Kidney epithelial cell (primary cell): ENCODE data around the gene AKAIN1. TPM values are rescaled to one million over a fixed set of nuclear protein-coding genes. Genes with fewer than 3 reads are reported as not detected.

Experiments
- DNase-seq: peaks from one replicate; pipeline ENCODE4 v3.0.0-alpha.2; 2010; ENCODE audit warnings: low read depth
- H3K27me3 ChIP-seq: 2 replicates; pipeline ENCODE4 v1.6.0; 2011; ENCODE audit warnings: low read length; ENCODE audit not compliant: control insufficient read depth, insufficient read depth
- H3K36me3 ChIP-seq: 2 replicates; pipeline ENCODE4 v1.5.1; 2011; ENCODE audit warnings: low read length; ENCODE audit not compliant: control insufficient read depth, insufficient read depth
- H3K4me3 ChIP-seq: 2 replicates; pipeline ENCODE4 v1.5.1; 2011; ENCODE audit warnings: low read depth, mild to moderate bottlenecking, control low read depth, low read length
- CTCF ChIP-seq: IDR thresholded peaks from 2 replicates; pipeline ENCODE4 v1.5.1; 2011; ENCODE audit warnings: mild to moderate bottlenecking, moderate library complexity, low read length, control low read depth, inconsistent platforms; ENCODE audit not compliant: insufficient read depth, poor library complexity, severe bottlenecking
- total RNA-seq: library from RNA; depleted of rRNA; stranded (reverse); fragments of >200 nt; gene quantifications from 2 replicates; pipeline ENCODE4 v1.2.3, GENCODE V29; 2015

AKAIN1 gene
- total RNA-seq, 1 donor from 2014 or later: not detected

GRCh38 chr18:5173236-5173635, 23.8 kb downstream of the AKAIN1 start:
- no peak for TF ChIP-seq CTCF
- no peak for DNase-seq
- no peaks in the 10 kb centered on the region for H3K36me3 ChIP-seq
- no peak overlapping the region for H3K4me3 ChIP-seq
- no peaks in the 10 kb centered on the region for H3K27me3 ChIP-seq

GRCh38 chr18:5167831-5168230, 29.2 kb downstream of the AKAIN1 start:
- no peak for DNase-seq
- H3K27me3 ChIP-seq: no peaks in the 10 kb centered on the region
- TF ChIP-seq CTCF: no peak
- H3K36me3 ChIP-seq: no peaks in the 10 kb centered on the region
- H3K4me3 ChIP-seq: no peak overlapping the region

- Histone ChIP-seq H3K27me3 (no peaks in the 10 kb centered on the region), H3K36me3 (no peaks in the 10 kb centered on the region), H3K4me3 (no peak overlapping the region)
- no peak for DNase-seq
- TF ChIP-seq CTCF: no peak
Observed at GRCh38 chr18:5166606-5167280, 30.3 kb downstream of the AKAIN1 start.

- H3K4me3 ChIP-seq: no peak overlapping the region
- H3K27me3 ChIP-seq: no peaks in the 10 kb centered on the region
- DNase-seq: no peak
- no peaks in the 10 kb centered on the region for H3K36me3 ChIP-seq
- TF ChIP-seq CTCF: no peak
Observed at GRCh38 chr18:5164903-5165302, 32.2 kb downstream of the AKAIN1 start.

GRCh38 chr18:5162111-5162510, 34.9 kb downstream of the AKAIN1 start:
- Histone ChIP-seq H3K4me3 (no peak overlapping the region), H3K27me3 (no peaks in the 10 kb centered on the region), H3K36me3 (no peaks in the 10 kb centered on the region)
- no peak for TF ChIP-seq CTCF
- DNase-seq: no peak

- TF ChIP-seq CTCF: no peak
Observed at GRCh38 chr18:5159080-5159479, 38.0 kb downstream of the AKAIN1 start.

More at GRCh38 chr18:5159080-5159479, 38.0 kb downstream of the AKAIN1 start:
- Histone ChIP-seq H3K36me3 (no peaks in the 10 kb centered on the region), H3K4me3 (no peak overlapping the region), H3K27me3 (no peaks in the 10 kb centered on the region)
- no peak for DNase-seq
